Measurements from ENCODE around the gene DHRS7B.
"Not testable (repeated sequence)": the region's sequence is repeated elsewhere in the genome, so short reads cannot be mapped to it uniquely, and the experiment has no call there.

The DHRS7B gene

GRCh38 chr17:21210411-21211076 lies 83.8 kb downstream of the DHRS7B start:
- DNase-seq (ENCODE audit: low spot score), result no peak

GRCh38 chr17:21211825-21212479 lies 85.2 kb downstream of the DHRS7B start:
- DNase-seq (ENCODE audit: low spot score), result no peak

DNA sequence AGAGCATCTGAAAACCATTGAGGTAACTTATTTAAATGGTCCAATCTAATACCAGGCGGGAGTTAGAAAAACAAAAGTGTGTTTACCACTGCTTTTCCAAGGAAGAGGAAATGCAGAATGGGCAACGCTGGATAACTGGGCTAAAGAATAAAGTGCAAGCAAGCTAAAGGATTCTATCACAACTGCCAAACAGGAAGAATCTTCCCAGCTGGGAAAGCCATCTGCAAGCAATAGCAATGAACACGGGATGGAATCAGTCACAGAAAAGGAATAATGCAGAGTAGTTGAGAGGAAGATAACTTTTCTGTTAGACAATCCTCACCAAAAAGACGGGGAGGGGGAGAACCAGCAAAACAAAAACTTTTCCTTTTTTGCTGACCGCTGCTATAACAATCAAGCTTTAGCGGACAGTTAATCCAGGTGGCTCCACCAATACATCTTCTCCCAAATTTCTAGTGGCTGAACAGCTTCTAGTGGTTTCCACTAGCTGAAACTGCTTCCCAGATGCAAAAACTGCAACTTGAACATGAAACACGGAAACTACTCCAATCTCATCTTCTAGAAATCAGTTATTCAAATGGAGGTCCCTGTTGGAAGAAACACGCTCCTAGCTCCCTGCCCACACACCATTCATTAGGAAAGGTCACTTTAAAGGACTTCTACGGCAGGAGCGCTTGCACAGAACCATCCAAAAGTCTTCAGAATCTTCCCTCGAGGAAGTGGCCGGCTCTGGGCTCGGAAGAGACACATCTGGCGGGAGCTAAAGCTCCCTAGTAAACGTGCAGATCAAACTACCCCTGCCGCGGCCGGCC lies 86.3 kb downstream of the DHRS7B start:
- no peak for DNase-seq (ENCODE audit: low spot score)

GRCh38 chr17:21213638-21214014 lies 86.9 kb downstream of the DHRS7B start:
- no peak for DNase-seq (ENCODE audit: low spot score)

- DNase-seq (ENCODE audit: low spot score), result peak; percentile 99
These were observed 87.4 kb downstream of the DHRS7B start, which contains the start of gene TMEM11 for GRCh38 chr17:21214015-21214776. TSS of gene TMEM11 (minus strand) at chr17:21214161. CDS start at chr17:21214152, 9 bp downstream.

GRCh38 chr17:21214777-21215541 lies 88.2 kb downstream of the DHRS7B start:
- DNase-seq (ENCODE audit: low spot score), result no peak

GRCh38 chr17:21215935-21216334 lies 89.2 kb downstream of the DHRS7B start:
- DNase-seq (ENCODE audit: low spot score), result no peak

DNA sequence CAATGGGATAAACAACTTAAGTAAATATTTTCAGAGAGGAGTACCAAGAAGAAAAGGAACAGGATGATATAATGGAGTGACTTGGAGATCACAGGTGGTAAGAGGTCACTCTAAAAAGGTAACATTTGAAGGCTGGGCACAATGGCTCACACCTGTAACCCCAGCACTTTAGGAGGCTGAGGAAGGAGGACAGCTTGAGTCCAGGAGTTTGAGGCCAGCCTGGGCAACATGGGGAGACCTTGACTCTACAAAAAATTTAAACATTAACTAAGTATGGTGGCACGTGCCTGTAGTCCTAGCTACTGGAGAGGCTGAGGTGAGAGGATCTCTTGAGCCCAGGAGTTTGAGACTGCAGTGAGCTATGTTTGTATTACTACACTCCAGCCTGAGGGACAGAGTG lies 90.6 kb downstream of the DHRS7B start:
- DNase-seq (ENCODE audit: low spot score), result no peak

GRCh38 chr17:21218101-21218500 lies 91.3 kb downstream of the DHRS7B start:
- DNase-seq (ENCODE audit: low spot score), result no peak

DNA sequence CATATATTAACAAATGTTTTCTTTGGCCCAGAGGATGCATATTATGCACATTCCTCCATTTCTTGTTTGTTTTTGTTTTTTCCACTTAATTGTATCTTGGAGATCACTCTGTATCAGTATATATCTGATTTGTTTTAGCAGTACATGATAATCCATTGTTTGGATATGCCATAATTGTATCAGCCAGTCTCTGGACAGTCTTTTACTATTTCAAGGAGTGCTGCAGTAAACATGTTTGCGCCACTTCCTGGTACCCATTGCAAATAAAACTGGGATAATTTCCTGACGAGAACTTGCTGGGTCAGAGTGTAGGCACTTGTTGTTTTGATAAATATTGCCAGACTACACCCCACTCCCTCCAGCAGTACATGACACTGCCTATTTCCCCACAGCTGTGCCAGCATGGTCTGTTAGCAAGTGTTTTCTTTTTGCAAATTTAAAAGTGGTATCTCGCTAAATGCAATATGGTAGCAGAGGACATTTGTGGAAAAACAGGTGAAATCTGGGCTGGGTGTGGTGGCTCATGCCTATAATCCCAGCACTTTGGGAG lies 92.1 kb downstream of the DHRS7B start:
- no peak for DNase-seq (ENCODE audit: low spot score)

- DNase-seq (ENCODE audit: low spot score), result no peak
These were observed 96.3 kb downstream of the DHRS7B start for GRCh38 chr17:21223086-21223485.

- not testable (repeated sequence) for DNase-seq (ENCODE audit: low spot score)
These were observed 100.5 kb downstream of the DHRS7B start for GRCh38 chr17:21227277-21227676.

GRCh38 chr17:21228111-21228510 lies 101.3 kb downstream of the DHRS7B start:
- DNase-seq (ENCODE audit: low spot score), result no peak

GRCh38 chr17:21228845-21229244 lies 102.1 kb downstream of the DHRS7B start:
- no peak for DNase-seq (ENCODE audit: low spot score)

DNA sequence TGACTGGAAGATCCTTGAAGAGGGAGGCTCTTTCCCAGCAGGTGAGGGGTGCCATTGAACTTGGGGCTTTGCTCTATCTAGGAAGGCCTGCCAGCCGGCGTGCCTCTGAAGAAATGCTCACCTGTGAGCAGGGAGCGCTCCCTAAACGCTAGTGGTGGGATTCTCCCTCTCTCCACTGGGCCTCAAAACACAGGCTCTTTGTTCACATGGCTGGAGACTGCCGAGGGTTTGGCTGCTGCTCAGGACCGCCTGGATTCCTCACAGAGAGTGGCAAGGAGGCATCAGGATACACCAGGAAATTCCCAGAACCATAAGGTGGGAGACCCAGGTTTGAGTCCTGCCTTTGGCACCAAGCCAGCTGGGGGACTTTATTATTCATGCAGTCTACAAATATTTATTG lies 104.8 kb downstream of the DHRS7B start:
- DNase-seq (ENCODE audit: low spot score), result no peak

GRCh38 chr17:21232033-21232749 lies 105.4 kb downstream of the DHRS7B start:
- no peak for DNase-seq (ENCODE audit: low spot score)

GRCh38 chr17:21233581-21234347 lies 107.0 kb downstream of the DHRS7B start:
- no peak for DNase-seq (ENCODE audit: low spot score)

- DNase-seq (ENCODE audit: low spot score), result no peak
These were observed 109.2 kb downstream of the DHRS7B start for GRCh38 chr17:21235921-21236320.

DNA sequence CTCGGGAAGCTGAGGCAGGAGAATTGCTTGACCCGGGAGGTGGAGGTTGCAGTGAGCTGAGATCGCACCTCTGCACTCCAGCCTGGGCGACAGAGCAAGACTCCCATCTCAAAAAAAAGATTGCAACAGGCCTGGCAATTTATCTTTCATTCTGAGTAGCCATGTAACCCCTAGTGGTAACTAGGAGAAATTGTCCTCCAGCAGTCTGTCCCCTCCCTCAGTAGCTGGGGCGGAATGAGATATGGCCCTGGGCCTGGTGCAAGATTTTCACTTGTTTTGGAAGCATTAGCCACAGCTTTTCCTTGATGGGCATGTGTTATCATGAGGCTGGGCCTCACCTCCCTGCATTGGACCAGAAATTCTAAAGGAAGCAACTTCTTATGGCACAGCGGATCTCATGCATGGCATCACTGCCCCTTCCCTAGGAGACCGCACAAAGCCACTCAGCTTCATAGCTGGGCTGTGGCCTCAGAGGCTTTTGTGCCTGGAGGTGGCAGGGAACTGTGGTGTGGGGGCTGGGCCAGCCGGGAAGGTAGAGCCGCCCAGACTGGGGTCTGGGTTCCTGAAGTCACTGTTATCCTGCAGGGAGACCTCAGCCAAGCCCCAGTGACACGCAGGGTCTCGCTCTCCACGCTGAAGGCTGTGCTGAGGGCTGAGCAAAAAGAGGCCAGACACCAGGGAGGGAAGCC lies 113.1 kb downstream of the DHRS7B start:
- DNase-seq (ENCODE audit: low spot score), result no peak

Measured in left forelimb (tissue), 1 donor.